HG03460 (cell line): ENCODE results near the gene RAB1A.
"Not testable (repeated sequence)": the region's sequence is repeated elsewhere in the genome, so short reads cannot be mapped to it uniquely, and the experiment has no call there.

Experiments
- ATAC-seq: cut with Tn5 transposase; IDR thresholded peaks from one replicate; pipeline ENCODE4 v1.9.1; 2021; ENCODE audit not compliant: unreplicated experiment

Gene RAB1A

GRCh38 chr2:65129826-65130663, at the start of gene RAB1A:
TSS of gene RAB1A (minus strand) at chr2:65130106. CDS start at chr2:65129915, 191 bp downstream.
- peak; percentile 94 for ATAC-seq

- ATAC-seq = no peak
These were observed 48.0 kb upstream of the RAB1A start for GRCh38 chr2:65177751-65178442.

- no peak for ATAC-seq
These were observed 46.1 kb upstream of the RAB1A start for GRCh38 chr2:65175894-65176530.

- not testable (repeated sequence) for ATAC-seq
These were observed 44.1 kb upstream of the RAB1A start for GRCh38 chr2:65174031-65174430.

- no peak for ATAC-seq
These were observed 43.3 kb upstream of the RAB1A start for GRCh38 chr2:65172994-65173790.

DNA sequence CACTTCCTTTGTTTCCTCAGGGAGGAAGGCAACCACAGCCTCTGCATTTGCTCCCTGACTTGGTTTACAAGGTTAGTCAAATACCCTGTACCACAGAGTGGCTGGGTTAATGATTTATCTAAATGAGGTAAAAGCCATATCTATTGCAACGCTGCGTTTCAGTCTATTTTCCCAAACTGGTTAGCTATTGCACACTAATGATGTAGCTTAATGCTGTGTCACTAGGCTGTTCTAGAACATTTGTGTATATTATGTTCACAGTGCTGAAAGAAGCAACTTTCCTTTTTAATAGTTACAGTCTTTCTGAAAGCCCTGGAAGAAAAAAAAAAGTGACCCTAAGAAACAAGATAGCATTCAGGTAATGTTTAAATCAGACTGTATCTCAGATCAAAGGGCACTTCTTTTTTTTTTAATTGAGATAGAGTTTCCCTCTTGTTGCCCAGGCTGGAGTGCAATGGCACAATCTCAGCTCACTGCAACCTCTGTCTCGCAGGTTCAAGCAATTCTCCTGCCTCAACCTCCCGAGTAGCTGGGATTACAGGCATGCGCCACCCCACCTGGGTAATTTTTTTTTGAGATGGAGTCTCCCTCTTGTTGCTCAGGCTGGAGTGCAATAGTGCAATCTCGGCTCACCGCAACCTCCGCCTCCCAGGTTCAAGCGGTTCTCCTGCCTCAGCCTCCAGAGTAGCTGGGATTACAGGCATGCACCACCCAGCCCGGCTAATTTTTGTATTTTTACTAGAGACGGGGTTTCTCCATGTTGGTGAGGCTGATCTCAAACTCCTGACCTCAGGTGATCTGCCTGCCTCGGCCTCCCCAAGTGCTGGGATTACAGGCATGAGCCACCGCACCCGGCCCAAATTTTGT, 40.9 kb upstream of the RAB1A start:
- not testable (repeated sequence) for ATAC-seq

- ATAC-seq = no peak
These were observed 39.8 kb upstream of the RAB1A start for GRCh38 chr2:65169760-65170136.

GRCh38 chr2:65165558-65165957, 35.7 kb upstream of the RAB1A start:
- no peak for ATAC-seq

- no peak for ATAC-seq
These were observed 34.6 kb upstream of the RAB1A start for GRCh38 chr2:65164426-65164891.

GRCh38 chr2:65161551-65162100, 31.7 kb upstream of the RAB1A start:
- no peak for ATAC-seq

DNA sequence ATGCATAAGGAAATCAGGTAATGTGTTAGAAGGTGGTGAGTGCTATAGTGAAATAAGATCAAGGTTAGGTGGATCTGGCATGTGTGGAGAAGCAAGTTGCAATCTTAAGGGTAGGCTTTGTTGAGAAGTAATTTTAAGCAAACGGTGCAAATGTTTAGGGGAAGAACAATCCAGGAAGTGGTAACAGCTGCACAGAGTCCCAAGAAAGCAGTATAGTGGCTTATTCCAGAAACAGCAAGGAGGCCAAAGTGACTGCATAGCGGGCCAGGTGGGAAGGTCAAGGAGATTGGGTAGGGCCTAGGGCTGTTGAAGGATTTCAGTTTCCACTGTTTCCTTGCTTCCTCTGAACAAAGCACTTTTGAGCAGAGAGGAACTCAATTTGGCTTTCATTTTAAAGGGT, 30.0 kb upstream of the RAB1A start:
- ATAC-seq = no peak

- ATAC-seq = no peak
These were observed 29.4 kb upstream of the RAB1A start for GRCh38 chr2:65159261-65159660.

DNA sequence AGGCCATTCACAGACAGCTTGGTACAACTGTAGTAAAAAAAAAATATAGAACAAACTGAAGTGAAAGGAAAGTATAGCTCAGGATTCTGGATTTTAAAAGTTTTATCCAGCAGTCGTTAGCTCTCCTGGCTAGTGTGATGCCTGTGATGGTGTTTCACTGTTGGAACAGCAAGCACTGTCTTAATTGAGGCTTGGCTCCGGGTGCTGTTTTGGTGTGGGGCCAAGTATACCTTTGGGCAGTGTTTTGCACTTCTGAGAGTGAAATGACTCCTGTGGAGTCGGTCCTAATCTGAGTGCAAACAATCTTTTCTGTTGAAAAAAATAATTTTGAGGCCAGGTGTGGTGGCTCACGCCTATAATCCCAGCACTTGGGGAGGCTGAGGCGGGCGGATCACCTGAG, 28.7 kb upstream of the RAB1A start:
- no peak for ATAC-seq

DNA sequence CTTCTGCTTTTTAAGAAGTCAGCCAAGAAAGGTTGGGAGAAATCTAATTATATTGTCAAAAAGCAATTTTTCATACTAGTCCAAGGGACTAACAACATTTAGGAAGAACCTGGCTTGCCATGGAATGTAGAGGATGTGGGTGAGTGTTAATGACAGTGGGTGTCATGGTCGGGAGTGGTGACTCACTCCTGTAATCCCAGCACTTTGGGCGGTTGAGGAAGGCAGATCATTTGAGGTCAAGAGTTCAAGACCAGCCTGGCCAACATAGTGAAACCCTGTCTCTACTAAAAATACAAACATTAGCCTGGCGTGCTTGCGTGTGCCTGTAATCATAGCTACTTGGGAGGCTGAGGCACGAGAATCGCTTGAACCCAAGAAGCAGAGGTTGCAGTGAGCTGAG, 27.9 kb upstream of the RAB1A start:
- not testable (repeated sequence) for ATAC-seq

DNA sequence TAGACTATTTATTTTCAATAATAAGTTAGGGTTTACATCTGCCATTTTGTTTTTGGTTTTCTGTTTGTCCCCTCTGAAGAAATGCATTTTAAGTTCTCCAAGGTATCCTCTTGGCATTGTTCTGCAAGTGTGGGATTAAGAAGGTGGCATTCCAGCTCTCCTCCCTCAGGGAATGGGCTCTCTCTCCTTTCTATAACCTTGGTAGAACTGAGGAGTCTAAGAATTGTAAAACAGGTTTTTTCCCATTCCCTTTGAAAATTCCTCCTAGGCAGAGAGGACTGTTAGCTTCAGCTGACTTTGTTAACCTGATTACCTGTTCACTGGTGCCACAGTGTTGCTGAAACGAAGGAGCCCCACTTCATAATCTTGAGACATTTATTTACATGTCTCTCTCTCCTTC, 26.1 kb upstream of the RAB1A start:
- ATAC-seq = no peak

- ATAC-seq = no peak
These were observed 23.6 kb upstream of the RAB1A start for GRCh38 chr2:65153515-65153914.

DNA sequence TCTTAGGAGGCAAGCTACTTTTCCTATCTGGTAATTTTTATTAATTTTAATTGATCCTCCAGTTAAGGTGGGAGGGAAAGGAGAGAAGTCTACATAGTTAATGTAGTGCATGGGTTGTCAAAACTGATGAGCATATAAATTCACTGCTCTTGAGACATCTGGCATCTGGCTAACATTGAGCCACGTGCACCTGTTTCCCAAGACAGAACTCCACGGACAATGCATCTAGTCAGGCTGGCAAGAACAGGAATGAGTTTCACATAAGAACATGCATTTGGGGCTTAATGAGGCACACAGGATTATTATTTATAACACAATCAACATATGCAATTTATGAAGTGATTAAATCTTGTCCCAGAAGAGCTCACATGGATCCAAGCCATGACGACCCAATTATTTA, 16.2 kb upstream of the RAB1A start:
- ATAC-seq = no peak

DNA sequence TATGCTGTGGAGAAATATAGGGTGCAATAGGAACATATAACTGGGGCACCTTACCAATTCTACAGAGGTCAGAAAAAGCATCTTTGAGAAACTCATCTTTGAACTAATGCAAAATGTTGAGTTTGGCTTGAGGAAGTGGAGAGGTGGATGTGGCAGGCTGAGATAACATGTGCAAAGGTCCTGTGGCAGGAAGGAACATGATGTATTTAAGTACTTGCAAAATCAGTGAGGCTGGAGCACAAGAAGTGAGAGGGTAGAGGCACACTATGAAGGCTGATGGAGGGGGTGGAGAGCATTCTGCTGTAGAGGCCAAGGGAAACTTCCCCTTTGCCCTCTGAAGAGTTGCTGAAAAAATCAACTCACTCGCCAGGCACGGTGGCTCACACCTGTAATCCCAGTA, 14.7 kb upstream of the RAB1A start:
- ATAC-seq = no peak

GRCh38 chr2:65142515-65142914, 12.6 kb upstream of the RAB1A start:
- no peak for ATAC-seq
